HPDE6-E6E7 (cell line): ENCODE measurements around the gene OR52A5.

ENCODE experiments used
- DNase-seq: peaks from one replicate; pipeline ENCODE4 v3.0.0; 2011; ENCODE audit warnings: missing footprints; ENCODE audit errors: extremely low spot score

The OR52A5 gene

GRCh38 chr11:5117588-5117987 is 20.6 kb downstream of the OR52A5 start:
- no peak for DNase-seq

GRCh38 chr11:5115339-5115738 is 22.8 kb downstream of the OR52A5 start:
- no peak for DNase-seq

GRCh38 chr11:5107285-5107684 is 30.9 kb downstream of the OR52A5 start:
- no peak for DNase-seq

- DNase-seq: no peak
Measured at GRCh38 chr11:5103066-5103465, 35.1 kb downstream of the OR52A5 start.

- no peak for DNase-seq
Measured at GRCh38 chr11:5102246-5102645, 35.9 kb downstream of the OR52A5 start.

GRCh38 chr11:5096011-5096410 is 42.1 kb downstream of the OR52A5 start:
- DNase-seq: no peak

GRCh38 chr11:5092821-5093585 is 45.2 kb downstream of the OR52A5 start:
- no peak for DNase-seq

- DNase-seq: no peak
Measured at GRCh38 chr11:5090668-5091067, 47.5 kb downstream of the OR52A5 start.

GRCh38 chr11:5088556-5088955 is 49.6 kb downstream of the OR52A5 start:
- DNase-seq: no peak

GRCh38 chr11:5083602-5084001 is 54.6 kb downstream of the OR52A5 start:
- DNase-seq: no peak

GRCh38 chr11:5081405-5081804 is 56.8 kb downstream of the OR52A5 start:
- DNase-seq: no peak
